OCI-LY7 (cell line): Measurements from ENCODE around the gene SNAPC2. TPM values are rescaled to one million over a fixed set of nuclear protein-coding genes. Genes with fewer than 3 reads are reported as not detected.
"Not testable (repeated sequence)": the region's sequence is repeated elsewhere in the genome, so short reads cannot be mapped to it uniquely, and the experiment has no call there.

Experiments used
- BruUV-seq: library from RNA; stranded (reverse); fragments of 400-500 nt; replicated peaks from 2 replicates; lab custom pipeline; 2021; lab: Mats Ljungman, UMichigan
- CTCF ChIA-PET: fragments of 300-600 bp; sonication (Branson Sonifier 250); formaldehyde crosslinking; loops from one replicate; lab custom pipeline; 2022; ENCODE audit warnings: antibody characterized with exemption; ENCODE audit not compliant: unreplicated experiment; lab: Charles Lee
- POLR2A ChIA-PET: fragments of 300-600 bp; sonication (Branson Sonifier 250); formaldehyde crosslinking; loops from one replicate; lab custom pipeline; 2022; ENCODE audit warnings: antibody characterized with exemption; lab: Charles Lee
- DNase-seq: peaks from one replicate; pipeline ENCODE4 v3.0.0-alpha.2; 2015; ENCODE audit warnings: low spot score
- H2AFZ ChIP-seq: fragments of 200-600 bp; sonication (generic), shearing (Covaris generic); 2 replicates; pipeline ENCODE4 v1.6.1; 2014; ENCODE audit warnings: mild to moderate bottlenecking, antibody characterized with exemption, low read length, moderate library complexity
- H3K27ac ChIP-seq: fragments of 200-600 bp; sonication (generic); 2 replicates; pipeline ENCODE4 v1.5.1; 2014; ENCODE audit warnings: mixed run types, low read depth, mild to moderate bottlenecking, moderate library complexity, low read length, inconsistent platforms; ENCODE audit not compliant: poor library complexity, severe bottlenecking
- H3K36me3 ChIP-seq: fragments of 200-600 bp; sonication (generic); 2 replicates; pipeline ENCODE4 v1.6.1; 2014; ENCODE audit warnings: mild to moderate bottlenecking, antibody characterized with exemption, low read length, moderate library complexity, mixed read lengths; ENCODE audit not compliant: insufficient read depth
- H3K4me1 ChIP-seq: fragments of 200-600 bp; sonication (generic); 2 replicates; pipeline ENCODE4 v1.5.1; 2014; ENCODE audit warnings: mild to moderate bottlenecking, low read length; ENCODE audit not compliant: insufficient read depth, poor library complexity, severe bottlenecking
- H3K4me2 ChIP-seq: fragments of 200-600 bp; sonication (generic); 2 replicates; pipeline ENCODE4 v1.6.1; 2014; ENCODE audit warnings: mild to moderate bottlenecking, low read length
- H3K4me3 ChIP-seq: fragments of 200-600 bp; sonication (generic); 2 replicates; pipeline ENCODE4 v1.5.1; 2014; ENCODE audit warnings: mild to moderate bottlenecking, low read depth, low read length; ENCODE audit not compliant: poor library complexity, severe bottlenecking
- H3K79me2 ChIP-seq: fragments of 200-600 bp; sonication (generic); 2 replicates; pipeline ENCODE4 v1.6.1; 2016; ENCODE audit warnings: low read depth, mild to moderate bottlenecking, low read length, moderate library complexity, mixed read lengths; ENCODE audit not compliant: insufficient read depth
- H3K9me2 ChIP-seq: fragments of 200-600 bp; sonication (generic); 2 replicates; pipeline ENCODE4 v1.6.1; 2016; ENCODE audit warnings: mild to moderate bottlenecking, low read length, mixed read lengths; ENCODE audit not compliant: insufficient read depth
- H3K9me3 ChIP-seq: fragments of 200-600 bp; sonication (generic); 2 replicates; pipeline ENCODE4 v1.6.1; 2014; ENCODE audit warnings: mild to moderate bottlenecking, mixed run types, low read length, mixed read lengths
- H4K20me1 ChIP-seq: fragments of 200-600 bp; sonication (generic); 2 replicates; pipeline ENCODE4 v1.6.1; 2014; ENCODE audit warnings: mild to moderate bottlenecking, antibody characterized with exemption, low read length, moderate library complexity, mixed read lengths; ENCODE audit not compliant: insufficient read depth
- EZH2phosphoT487 ChIP-seq: fragments of 200-600 bp; sonication (generic); IDR thresholded peaks from 2 replicates; pipeline ENCODE4 v1.6.1; 2018; ENCODE audit warnings: low read depth, borderline replicate concordance, mild to moderate bottlenecking, mixed run types, antibody characterized with exemption, low read length, moderate library complexity, mixed read lengths
- intact Hi-C: fragments of 100-400 bp; cut with micrococcal nuclease; formaldehyde crosslinking; loops from one replicate; pipeline ENCODE4 v1.10.0; 2022; ENCODE audit not compliant: unreplicated experiment
- total RNA-seq, 2 experiments: library from RNA; depleted of rRNA in 1 of 2; stranded (reverse); fragments of >200 nt in 1 of 2; shearing (Covaris generic) in 1 of 2; gene quantifications; 2 replicates each; pipeline ENCODE4 v1.2.3, GENCODE V29; 2014 to 2022
- TF ChIP-seq, protein P1 (sequence below): fragments of 200-600 bp; sonication (generic); conservative IDR thresholded peaks from 2 replicates; pipeline ENCODE4 v1.5.1; 2014; ENCODE audit warnings: mild to moderate bottlenecking, antibody characterized with exemption, low read length, moderate library complexity, mixed read lengths

The SNAPC2 gene
- total RNA-seq, 2 experiments from 2014 or later: 4.9 to 8.2 TPM

- CTCF ChIA-PET: no interaction called here
- intact Hi-C loops: no loop called here
- Histone ChIP-seq H3K27ac (no peak overlapping the region), H3K79me2 (no peaks in the 10 kb centered on the region), H3K4me3 (no peak overlapping the region), H2AFZ (no peak overlapping the region), H3K9me2 (no peaks in the 10 kb centered on the region), H3K9me3 (no peaks in the 10 kb centered on the region), H3K4me2 (no peak overlapping the region), H3K36me3 (peaks cover 13% of the 10 kb centered on the region; the same call in 1 of the 2 replicates), H3K4me1 (peaks cover 16% of the 10 kb centered on the region), H4K20me1 (peaks cover 6% of the 10 kb centered on the region; the same call in 1 of the 2 replicates)
- DNase-seq: peak; percentile 44
- no TSS peak for BruUV-seq
- no peak for TF ChIP-seq EZH2phosphoT487
- TF ChIP-seq, protein P1, sequence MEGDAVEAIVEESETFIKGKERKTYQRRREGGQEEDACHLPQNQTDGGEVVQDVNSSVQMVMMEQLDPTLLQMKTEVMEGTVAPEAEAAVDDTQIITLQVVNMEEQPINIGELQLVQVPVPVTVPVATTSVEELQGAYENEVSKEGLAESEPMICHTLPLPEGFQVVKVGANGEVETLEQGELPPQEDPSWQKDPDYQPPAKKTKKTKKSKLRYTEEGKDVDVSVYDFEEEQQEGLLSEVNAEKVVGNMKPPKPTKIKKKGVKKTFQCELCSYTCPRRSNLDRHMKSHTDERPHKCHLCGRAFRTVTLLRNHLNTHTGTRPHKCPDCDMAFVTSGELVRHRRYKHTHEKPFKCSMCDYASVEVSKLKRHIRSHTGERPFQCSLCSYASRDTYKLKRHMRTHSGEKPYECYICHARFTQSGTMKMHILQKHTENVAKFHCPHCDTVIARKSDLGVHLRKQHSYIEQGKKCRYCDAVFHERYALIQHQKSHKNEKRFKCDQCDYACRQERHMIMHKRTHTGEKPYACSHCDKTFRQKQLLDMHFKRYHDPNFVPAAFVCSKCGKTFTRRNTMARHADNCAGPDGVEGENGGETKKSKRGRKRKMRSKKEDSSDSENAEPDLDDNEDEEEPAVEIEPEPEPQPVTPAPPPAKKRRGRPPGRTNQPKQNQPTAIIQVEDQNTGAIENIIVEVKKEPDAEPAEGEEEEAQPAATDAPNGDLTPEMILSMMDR: peak; percentile 59
- POLR2A ChIA-PET: no interaction called here
Observed at GRCh38 chr19:7917267-7918061, 2.7 kb upstream of the SNAPC2 start.

- H3K36me3 ChIP-seq, H3K27ac ChIP-seq, H2AFZ ChIP-seq, POLR2A ChIA-PET, DNase-seq, H3K79me2 ChIP-seq, H4K20me1 ChIP-seq, BruUV-seq, CTCF ChIA-PET, H3K9me2 ChIP-seq, H3K9me3 ChIP-seq, intact Hi-C loops, H3K4me2 ChIP-seq, H3K4me3 ChIP-seq: not testable (repeated sequence)
- peaks cover 16% of the 10 kb centered on the region for H3K4me1 ChIP-seq
Observed at GRCh38 chr19:7918062-7918614, 2.0 kb upstream of the SNAPC2 start.

- Histone ChIP-seq H3K9me3 (no peaks in the 10 kb centered on the region), H2AFZ (no peak overlapping the region), H3K79me2 (no peaks in the 10 kb centered on the region), H3K4me2 (no peak overlapping the region), H3K36me3 (peaks cover 3% of the 10 kb centered on the region; the same call in 1 of the 2 replicates), H3K4me1 (peaks cover 16% of the 10 kb centered on the region), H3K9me2 (no peaks in the 10 kb centered on the region), H4K20me1 (peaks cover 6% of the 10 kb centered on the region; the same call in 1 of the 2 replicates), H3K27ac (no peak overlapping the region), H3K4me3 (no peak overlapping the region)
- POLR2A ChIA-PET: no interaction called here
- CTCF ChIA-PET: interaction anchor here (0.5 to 1.0 kb wide), 2 partner anchors 50 to 676 kb away, joined by 3 to 5 read pairs; no protein-coding TSS in a partner anchor
- no TSS peak for BruUV-seq
- intact Hi-C loops: no loop called here
- no peak for TF ChIP-seq EZH2phosphoT487
- TF ChIP-seq, protein P1: no peak
- DNase-seq: no peak
Observed at GRCh38 chr19:7918615-7919421, 1.3 kb upstream of the SNAPC2 start.
